ENCODE data around the gene MYL12A.

MYL12A gene

GRCh38 chr18:3230401-3231334, 16.9 kb upstream of the MYL12A start:
- no peak for TF ChIP-seq CTCF (conservative IDR thresholded peaks at IDR 0.05)
- TF ChIP-seq ZFX (IDR thresholded peaks at IDR 0.05), result no peak
- H3K27ac ChIP-seq, result no peak overlapping the region

GRCh38 chr18:3233004-3233403, 14.6 kb upstream of the MYL12A start:
- no peak overlapping the region for H3K27ac ChIP-seq
- no peak for TF ChIP-seq ZFX (IDR thresholded peaks at IDR 0.05)
- TF ChIP-seq CTCF (conservative IDR thresholded peaks at IDR 0.05), result no peak

- H3K27ac ChIP-seq, result no peak overlapping the region
- TF ChIP-seq ZFX (IDR thresholded peaks at IDR 0.05), result no peak
These were observed 14.0 kb upstream of the MYL12A start for GRCh38 chr18:3233433-3234168.

- no peak overlapping the region for H3K27ac ChIP-seq
- TF ChIP-seq CTCF (conservative IDR thresholded peaks at IDR 0.05), result no peak
- no peak for TF ChIP-seq ZFX (IDR thresholded peaks at IDR 0.05)
These were observed 13.1 kb upstream of the MYL12A start for GRCh38 chr18:3234457-3234856.

GRCh38 chr18:3235846-3236245, 11.8 kb upstream of the MYL12A start:
- TF ChIP-seq ZFX (IDR thresholded peaks at IDR 0.05), result no peak
- TF ChIP-seq CTCF (conservative IDR thresholded peaks at IDR 0.05), result no peak
- H3K27ac ChIP-seq, result no peak overlapping the region

- H3K27ac ChIP-seq, result no peak overlapping the region
- TF ChIP-seq CTCF (conservative IDR thresholded peaks at IDR 0.05) (no peak), ZFX (IDR thresholded peaks at IDR 0.05) (no peak)
These were observed 11.1 kb upstream of the MYL12A start for GRCh38 chr18:3236470-3236869.

GRCh38 chr18:3238742-3239141, 8.9 kb upstream of the MYL12A start:
- TF ChIP-seq CTCF (conservative IDR thresholded peaks at IDR 0.05) (peak; percentile 2; the same call in 1 of the 2 replicates), ZFX (IDR thresholded peaks at IDR 0.05) (no peak)
- H3K27ac ChIP-seq, result no peak overlapping the region
